ENCODE results near the gene PRKAR2B.
"Not testable (repeated sequence)": the region's sequence is repeated elsewhere in the genome, so short reads cannot be mapped to it uniquely, and the experiment has no call there.

PRKAR2B gene

GRCh38 chr7:107080533-107080932, 36.0 kb downstream of the PRKAR2B start:
- no peak for TF ChIP-seq CTCF (IDR thresholded peaks at IDR 0.05; ENCODE audit: low read depth, low read length)
- H3K4me3 ChIP-seq (ENCODE audit: low read depth, low read length), result no peak overlapping the region

- H3K4me3 ChIP-seq (ENCODE audit: low read depth, low read length), result no peak overlapping the region
- TF ChIP-seq CTCF (IDR thresholded peaks at IDR 0.05; ENCODE audit: low read depth, low read length), result no peak
Observed at GRCh38 chr7:107085180-107085579, 40.7 kb downstream of the PRKAR2B start.

GRCh38 chr7:107089627-107090026, 45.1 kb downstream of the PRKAR2B start:
- TF ChIP-seq CTCF (IDR thresholded peaks at IDR 0.05; ENCODE audit: low read depth, low read length), result no peak
- no peak overlapping the region for H3K4me3 ChIP-seq (ENCODE audit: low read depth, low read length)

GRCh38 chr7:107090457-107090856, 46.0 kb downstream of the PRKAR2B start:
- TF ChIP-seq CTCF (IDR thresholded peaks at IDR 0.05; ENCODE audit: low read depth, low read length), result no peak
- H3K4me3 ChIP-seq (ENCODE audit: low read depth, low read length), result no peak overlapping the region

GRCh38 chr7:107091306-107091705, 46.8 kb downstream of the PRKAR2B start:
- no peak for TF ChIP-seq CTCF (IDR thresholded peaks at IDR 0.05; ENCODE audit: low read depth, low read length)
- no peak overlapping the region for H3K4me3 ChIP-seq (ENCODE audit: low read depth, low read length)

- not testable (repeated sequence) for H3K4me3 ChIP-seq (ENCODE audit: low read depth, low read length)
Observed at GRCh38 chr7:107093671-107094070, 49.2 kb downstream of the PRKAR2B start.

GRCh38 chr7:107099154-107099553, 54.6 kb downstream of the PRKAR2B start:
- not testable (repeated sequence) for H3K4me3 ChIP-seq (ENCODE audit: low read depth, low read length)

- no peak for TF ChIP-seq CTCF (IDR thresholded peaks at IDR 0.05; ENCODE audit: low read depth, low read length)
- no peak overlapping the region for H3K4me3 ChIP-seq (ENCODE audit: low read depth, low read length)
Observed at GRCh38 chr7:107100824-107101223, 56.3 kb downstream of the PRKAR2B start.
